Fibroblast of upper back skin (primary cell): Measurements from ENCODE around the gene PLCB3.
"Not testable (repeated sequence)": the region's sequence is repeated elsewhere in the genome, so short reads cannot be mapped to it uniquely, and the experiment has no call there.

Experiments used
- DNase-seq: peaks from one replicate; pipeline ENCODE4 v3.0.0-alpha.2; 2013

The PLCB3 gene

GRCh38 chr11:64238076-64238475 is 13.3 kb upstream of the PLCB3 start:
- no peak for DNase-seq

- no peak for DNase-seq
These were observed 12.3 kb upstream of the PLCB3 start for GRCh38 chr11:64238999-64239398.

- no peak for DNase-seq
These were observed 11.5 kb upstream of the PLCB3 start for GRCh38 chr11:64239662-64240434.

- DNase-seq, result peak; percentile 97
These were observed 10.7 kb upstream of the PLCB3 start, which contains the start of gene FKBP2 for GRCh38 chr11:64240435-64241240. FKBP2 (plus strand) TSS chr11:64241095; CDS start chr11:64242388, 1,293 bp downstream.

GRCh38 chr11:64241241-64241490 is 10.2 kb upstream of the PLCB3 start:
- peak; percentile 99 for DNase-seq

GRCh38 chr11:64241491-64242374 is 9.6 kb upstream of the PLCB3 start:
- no peak for DNase-seq

GRCh38 chr11:64243236-64243854 is 8.0 kb upstream of the PLCB3 start:
- no peak for DNase-seq

GRCh38 chr11:64244107-64244506 is 7.2 kb upstream of the PLCB3 start:
- no peak for DNase-seq

- no peak for DNase-seq
These were observed 6.4 kb upstream of the PLCB3 start for GRCh38 chr11:64244966-64245365.

GRCh38 chr11:64245401-64245796 is 5.9 kb upstream of the PLCB3 start:
- DNase-seq, result no peak

GRCh38 chr11:64245797-64246620 is 5.3 kb upstream of the PLCB3 start:
- peak; percentile 94 for DNase-seq

GRCh38 chr11:64246621-64246870 is 4.8 kb upstream of the PLCB3 start:
- not testable (repeated sequence) for DNase-seq

- peak; percentile 87 for DNase-seq
These were observed 4.2 kb upstream of the PLCB3 start, which contains the start of gene PPP1R14B for GRCh38 chr11:64246871-64247728. PPP1R14B (minus strand) TSS chr11:64246943; CDS start chr11:64246673, 270 bp downstream.

- DNase-seq, result no peak
These were observed 3.4 kb upstream of the PLCB3 start for GRCh38 chr11:64247729-64248531.

- no peak for DNase-seq
These were observed 2.8 kb upstream of the PLCB3 start for GRCh38 chr11:64248578-64248977.

GRCh38 chr11:64249038-64249437 is 2.3 kb upstream of the PLCB3 start:
- no peak for DNase-seq

GRCh38 chr11:64249563-64250414 is 1.5 kb upstream of the PLCB3 start:
- DNase-seq, result no peak

GRCh38 chr11:64250415-64251015 is 815 bp upstream of the PLCB3 start:
- no peak for DNase-seq

GRCh38 chr11:64251753-64252002 is 348 bp downstream of the PLCB3 start:
- DNase-seq, result no peak
